Neutrophil (primary cell): ENCODE measurements around the gene BAK1.
"Not testable (repeated sequence)": the region's sequence is repeated elsewhere in the genome, so short reads cannot be mapped to it uniquely, and the experiment has no call there.

ENCODE experiments used
- H3K27ac ChIP-seq: fragments of 200-600 bp; sonication (generic); 2 replicates; pipeline ENCODE4 v1.5.1; 2016; ENCODE audit warnings: mild to moderate bottlenecking, moderate library complexity
- H3K27me3 ChIP-seq: fragments of 200-600 bp; sonication (generic); 2 replicates; pipeline ENCODE4 v1.6.0; 2016; ENCODE audit warnings: mild to moderate bottlenecking
- H3K36me3 ChIP-seq: fragments of 200-600 bp; sonication (generic); 2 replicates; pipeline ENCODE4 v1.5.1; 2017
- H3K4me1 ChIP-seq, 2 experiments: fragments of 200-600 bp in 1 of 2; sonication (generic) in 1 of 2; 1 replicate in 1 of 2; 2 replicates in 1 of 2; pipeline versions ENCODE4 v1.5.1 to v1.6.1; 2013 to 2016; ENCODE audit warnings: low read depth in 1 of 2, low read length in 1 of 2, mild to moderate bottlenecking in 1 of 2, moderate library complexity in 1 of 2; ENCODE audit not compliant: control insufficient read depth in 1 of 2, insufficient read depth in 1 of 2
- H3K4me3 ChIP-seq, 2 experiments: fragments of 200-600 bp in 1 of 2; sonication (generic) in 1 of 2; 1 replicate in 1 of 2; 2 replicates in 1 of 2; pipeline ENCODE4 v1.5.1; 2013 to 2016; ENCODE audit warnings: low read depth in 1 of 2, low read length in 1 of 2, mild to moderate bottlenecking in 1 of 2, moderate library complexity in 1 of 2
- H3K9me3 ChIP-seq: fragments of 200-600 bp; sonication (generic); 2 replicates; pipeline ENCODE4 v1.5.1; 2016
- CTCF ChIP-seq: fragments of 200-600 bp; sonication (generic); IDR thresholded peaks from 2 replicates; pipeline ENCODE4 v1.5.1; 2016; ENCODE audit warnings: antibody characterized with exemption

The BAK1 gene

GRCh38 chr6:33599413-33599938 is 19.4 kb upstream of the BAK1 start:
- Histone ChIP-seq H3K4me3 (no peak overlapping the region), H3K36me3 (no peaks in the 10 kb centered on the region), H3K27ac (no peak overlapping the region), H3K4me1 (no peaks in the 10 kb centered on the region), H3K27me3 (peaks cover 8% of the 10 kb centered on the region), H3K9me3 (no peaks in the 10 kb centered on the region)
- TF ChIP-seq CTCF = no peak

- Histone ChIP-seq H3K9me3 (no peaks in the 10 kb centered on the region), H3K36me3 (no peaks in the 10 kb centered on the region), H3K27me3 (peaks cover 20% of the 10 kb centered on the region), H3K4me3 (no peak overlapping the region), H3K27ac (no peak overlapping the region), H3K4me1 (no peaks in the 10 kb centered on the region)
- TF ChIP-seq CTCF = no peak
Observed at GRCh38 chr6:33597551-33598322, 17.7 kb upstream of the BAK1 start.

GRCh38 chr6:33596894-33597293 is 16.8 kb upstream of the BAK1 start:
- not testable (repeated sequence) for H3K9me3 ChIP-seq, H3K27ac ChIP-seq
- H3K27me3 ChIP-seq = peaks cover 28% of the 10 kb centered on the region

GRCh38 chr6:33595001-33595846 is 15.1 kb upstream of the BAK1 start:
- Histone ChIP-seq H3K4me3 (no peak overlapping the region), H3K4me1 (no peaks in the 10 kb centered on the region), H3K9me3 (no peaks in the 10 kb centered on the region), H3K27me3 (peaks cover 36% of the 10 kb centered on the region), H3K36me3 (no peaks in the 10 kb centered on the region), H3K27ac (no peak overlapping the region)
- no peak for TF ChIP-seq CTCF

More at GRCh38 chr6:33596894-33597293, 16.8 kb upstream of the BAK1 start:
- H3K4me3 ChIP-seq, H3K4me1 ChIP-seq, H3K36me3 ChIP-seq: not testable (repeated sequence)

- Histone ChIP-seq H3K4me3 (no peak overlapping the region), H3K36me3 (no peaks in the 10 kb centered on the region), H3K4me1 (no peaks in the 10 kb centered on the region), H3K9me3 (no peaks in the 10 kb centered on the region), H3K27ac (no peak overlapping the region), H3K27me3 (peaks cover 36% of the 10 kb centered on the region)
- no peak for TF ChIP-seq CTCF
Observed at GRCh38 chr6:33593414-33593727, 13.3 kb upstream of the BAK1 start.
